H1 (cell line): Measurements from ENCODE around the gene CBFA2T2. TPM values are rescaled to one million over a fixed set of nuclear protein-coding genes. Genes with fewer than 3 reads are reported as not detected.

ENCODE experiments used
- ATF3 ChIP-seq: IDR thresholded peaks from 2 replicates; pipeline ENCODE4 v1.6.1; 2011; ENCODE audit warnings: low read depth, mild to moderate bottlenecking, low read length; ENCODE audit not compliant: insufficient read depth
- CHD1 ChIP-seq: IDR thresholded peaks from 2 replicates; pipeline ENCODE4 v1.6.1; 2012; ENCODE audit warnings: low read depth, low read length, improper control_type of control experiment
- HDAC6 ChIP-seq: IDR thresholded peaks from one replicate; pipeline ENCODE4 v1.7.1; 2012; ENCODE audit warnings: low read depth, mild to moderate bottlenecking, inconsistent platforms, low read length, moderate library complexity
- RAD21 ChIP-seq, 2 experiments: IDR thresholded peaks in 1 of 2; conservative IDR thresholded peaks in 1 of 2; 2 replicates each; pipeline ENCODE4 v1.6.1; 2011; ENCODE audit warnings: low read depth in 2 of 2, low read length in 2 of 2, improper control_type of control experiment in 1 of 2, inconsistent platforms in 1 of 2, mild to moderate bottlenecking in 1 of 2, moderate library complexity in 1 of 2
- SP2 ChIP-seq: IDR thresholded peaks from 2 replicates; pipeline ENCODE4 v1.6.1; 2012; ENCODE audit warnings: mild to moderate bottlenecking, low read length, inconsistent platforms
- polyA plus RNA-seq, 7 experiments: library from polyadenylated mRNA; depleted of rRNA in 3 of 7; stranded (reverse) in 5 of 7; unstranded in 2 of 7; fragments of >200 nt in 5 of 7; fragments of 200-250 nt in 2 of 7; gene quantifications; 1 replicate in 5 of 7; 2 replicates in 1 of 7; 4 replicates in 1 of 7; pipeline versions ENCODE4 v1.2.1 to v1.2.3, GENCODE V29; 2011 to 2013; ENCODE audit warnings: missing spikeins in 2 of 7, mixed read lengths in 2 of 7
- total RNA-seq: library from RNA; stranded (reverse); fragmentation: NEBNext Ultra II Directional; extraction: Animal tissue kit (Norgen Biotek cat#: 25700); gene quantifications from 2 replicates; pipeline ENCODE4 v1.2.1, GENCODE V29; 2021
- TF ChIP-seq, protein P1 (sequence below): fragments of 300-600 bp; sonication (generic); IDR thresholded peaks from 2 replicates; pipeline ENCODE4 v1.7.1; 2012; ENCODE audit warnings: low read length, moderate library complexity, mild to moderate bottlenecking, inconsistent platforms; ENCODE audit not compliant: insufficient replicate concordance
- TF ChIP-seq, protein P2 (sequence below): IDR thresholded peaks from 2 replicates; pipeline ENCODE4 v1.6.1; 2011; ENCODE audit warnings: low read length, improper control_type of control experiment

CBFA2T2 gene
- total and polyA plus RNA-seq, 2 of the 8 experiments (the other 6 are each of a cell fraction or from before 2014, with no cell fraction given) = 11.6 to 12.9 TPM

DNA sequence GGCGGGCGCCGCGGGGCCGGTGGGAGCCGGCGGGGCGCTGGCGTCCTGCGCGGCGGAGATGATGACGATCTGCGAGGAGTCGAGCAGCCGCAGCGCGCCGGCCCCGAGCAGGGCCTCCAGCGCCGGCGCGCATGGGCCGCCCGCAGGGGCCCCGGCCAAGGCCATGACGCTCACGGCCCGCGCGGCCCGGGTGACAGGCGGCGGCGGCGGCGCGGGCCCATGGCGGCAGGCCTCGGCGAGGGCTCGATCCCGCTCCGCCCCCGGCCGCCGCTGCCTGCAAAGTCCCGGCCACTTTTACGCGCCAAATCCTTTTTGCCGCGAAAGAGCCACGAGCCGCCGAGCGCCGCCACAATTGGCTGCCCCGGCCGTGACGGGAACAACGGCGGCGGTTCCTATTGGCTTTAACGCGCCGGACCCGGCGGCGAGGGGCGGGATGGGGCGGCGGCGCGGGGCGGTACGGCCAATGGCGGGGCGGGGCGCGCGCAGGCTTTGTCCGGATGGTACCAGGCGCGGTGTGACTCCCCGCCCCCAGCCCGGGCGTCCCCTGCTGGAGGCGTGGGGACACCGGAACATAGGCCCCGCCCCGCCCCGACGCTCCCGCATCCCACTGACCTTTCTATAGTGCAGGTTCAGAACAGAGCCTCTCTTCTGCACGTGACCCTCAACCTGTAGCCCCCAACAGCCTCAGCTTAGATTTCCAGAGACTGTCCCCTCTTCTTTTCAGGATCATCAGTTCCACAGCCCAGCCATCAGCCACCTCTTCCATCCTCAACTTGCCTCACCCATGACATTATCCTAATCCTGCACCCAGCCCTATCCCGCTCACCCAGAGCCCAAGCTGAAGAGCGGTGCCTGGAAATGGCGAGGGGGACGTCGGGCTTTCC, 196.4 kb downstream of the CBFA2T2 start, which contains the start of gene E2F1 (continued):
- TF ChIP-seq, protein P1, sequence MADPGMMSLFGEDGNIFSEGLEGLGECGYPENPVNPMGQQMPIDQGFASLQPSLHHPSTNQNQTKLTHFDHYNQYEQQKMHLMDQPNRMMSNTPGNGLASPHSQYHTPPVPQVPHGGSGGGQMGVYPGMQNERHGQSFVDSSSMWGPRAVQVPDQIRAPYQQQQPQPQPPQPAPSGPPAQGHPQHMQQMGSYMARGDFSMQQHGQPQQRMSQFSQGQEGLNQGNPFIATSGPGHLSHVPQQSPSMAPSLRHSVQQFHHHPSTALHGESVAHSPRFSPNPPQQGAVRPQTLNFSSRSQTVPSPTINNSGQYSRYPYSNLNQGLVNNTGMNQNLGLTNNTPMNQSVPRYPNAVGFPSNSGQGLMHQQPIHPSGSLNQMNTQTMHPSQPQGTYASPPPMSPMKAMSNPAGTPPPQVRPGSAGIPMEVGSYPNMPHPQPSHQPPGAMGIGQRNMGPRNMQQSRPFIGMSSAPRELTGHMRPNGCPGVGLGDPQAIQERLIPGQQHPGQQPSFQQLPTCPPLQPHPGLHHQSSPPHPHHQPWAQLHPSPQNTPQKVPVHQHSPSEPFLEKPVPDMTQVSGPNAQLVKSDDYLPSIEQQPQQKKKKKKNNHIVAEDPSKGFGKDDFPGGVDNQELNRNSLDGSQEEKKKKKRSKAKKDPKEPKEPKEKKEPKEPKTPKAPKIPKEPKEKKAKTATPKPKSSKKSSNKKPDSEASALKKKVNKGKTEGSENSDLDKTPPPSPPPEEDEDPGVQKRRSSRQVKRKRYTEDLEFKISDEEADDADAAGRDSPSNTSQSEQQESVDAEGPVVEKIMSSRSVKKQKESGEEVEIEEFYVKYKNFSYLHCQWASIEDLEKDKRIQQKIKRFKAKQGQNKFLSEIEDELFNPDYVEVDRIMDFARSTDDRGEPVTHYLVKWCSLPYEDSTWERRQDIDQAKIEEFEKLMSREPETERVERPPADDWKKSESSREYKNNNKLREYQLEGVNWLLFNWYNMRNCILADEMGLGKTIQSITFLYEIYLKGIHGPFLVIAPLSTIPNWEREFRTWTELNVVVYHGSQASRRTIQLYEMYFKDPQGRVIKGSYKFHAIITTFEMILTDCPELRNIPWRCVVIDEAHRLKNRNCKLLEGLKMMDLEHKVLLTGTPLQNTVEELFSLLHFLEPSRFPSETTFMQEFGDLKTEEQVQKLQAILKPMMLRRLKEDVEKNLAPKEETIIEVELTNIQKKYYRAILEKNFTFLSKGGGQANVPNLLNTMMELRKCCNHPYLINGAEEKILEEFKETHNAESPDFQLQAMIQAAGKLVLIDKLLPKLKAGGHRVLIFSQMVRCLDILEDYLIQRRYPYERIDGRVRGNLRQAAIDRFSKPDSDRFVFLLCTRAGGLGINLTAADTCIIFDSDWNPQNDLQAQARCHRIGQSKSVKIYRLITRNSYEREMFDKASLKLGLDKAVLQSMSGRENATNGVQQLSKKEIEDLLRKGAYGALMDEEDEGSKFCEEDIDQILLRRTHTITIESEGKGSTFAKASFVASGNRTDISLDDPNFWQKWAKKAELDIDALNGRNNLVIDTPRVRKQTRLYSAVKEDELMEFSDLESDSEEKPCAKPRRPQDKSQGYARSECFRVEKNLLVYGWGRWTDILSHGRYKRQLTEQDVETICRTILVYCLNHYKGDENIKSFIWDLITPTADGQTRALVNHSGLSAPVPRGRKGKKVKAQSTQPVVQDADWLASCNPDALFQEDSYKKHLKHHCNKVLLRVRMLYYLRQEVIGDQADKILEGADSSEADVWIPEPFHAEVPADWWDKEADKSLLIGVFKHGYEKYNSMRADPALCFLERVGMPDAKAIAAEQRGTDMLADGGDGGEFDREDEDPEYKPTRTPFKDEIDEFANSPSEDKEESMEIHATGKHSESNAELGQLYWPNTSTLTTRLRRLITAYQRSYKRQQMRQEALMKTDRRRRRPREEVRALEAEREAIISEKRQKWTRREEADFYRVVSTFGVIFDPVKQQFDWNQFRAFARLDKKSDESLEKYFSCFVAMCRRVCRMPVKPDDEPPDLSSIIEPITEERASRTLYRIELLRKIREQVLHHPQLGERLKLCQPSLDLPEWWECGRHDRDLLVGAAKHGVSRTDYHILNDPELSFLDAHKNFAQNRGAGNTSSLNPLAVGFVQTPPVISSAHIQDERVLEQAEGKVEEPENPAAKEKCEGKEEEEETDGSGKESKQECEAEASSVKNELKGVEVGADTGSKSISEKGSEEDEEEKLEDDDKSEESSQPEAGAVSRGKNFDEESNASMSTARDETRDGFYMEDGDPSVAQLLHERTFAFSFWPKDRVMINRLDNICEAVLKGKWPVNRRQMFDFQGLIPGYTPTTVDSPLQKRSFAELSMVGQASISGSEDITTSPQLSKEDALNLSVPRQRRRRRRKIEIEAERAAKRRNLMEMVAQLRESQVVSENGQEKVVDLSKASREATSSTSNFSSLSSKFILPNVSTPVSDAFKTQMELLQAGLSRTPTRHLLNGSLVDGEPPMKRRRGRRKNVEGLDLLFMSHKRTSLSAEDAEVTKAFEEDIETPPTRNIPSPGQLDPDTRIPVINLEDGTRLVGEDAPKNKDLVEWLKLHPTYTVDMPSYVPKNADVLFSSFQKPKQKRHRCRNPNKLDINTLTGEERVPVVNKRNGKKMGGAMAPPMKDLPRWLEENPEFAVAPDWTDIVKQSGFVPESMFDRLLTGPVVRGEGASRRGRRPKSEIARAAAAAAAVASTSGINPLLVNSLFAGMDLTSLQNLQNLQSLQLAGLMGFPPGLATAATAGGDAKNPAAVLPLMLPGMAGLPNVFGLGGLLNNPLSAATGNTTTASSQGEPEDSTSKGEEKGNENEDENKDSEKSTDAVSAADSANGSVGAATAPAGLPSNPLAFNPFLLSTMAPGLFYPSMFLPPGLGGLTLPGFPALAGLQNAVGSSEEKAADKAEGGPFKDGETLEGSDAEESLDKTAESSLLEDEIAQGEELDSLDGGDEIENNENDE = no peak
- TF ChIP-seq RAD21 (IDR thresholded peaks at IDR 0.05 in 1 of 2, conservative IDR thresholded peaks at IDR 0.05 in 1 of 2; ENCODE audit: low read depth in 2 of 2, low read length in 2 of 2) (peak in 1 of 2 experiments; percentile 2; a peak in 1 of 4 replicates), CHD1 (no peak), HDAC6 (no peak), ATF3 (no peak), SP2 (peak; percentile 21; the same call in 1 of the 2 replicates)
- TF ChIP-seq, protein P2, sequence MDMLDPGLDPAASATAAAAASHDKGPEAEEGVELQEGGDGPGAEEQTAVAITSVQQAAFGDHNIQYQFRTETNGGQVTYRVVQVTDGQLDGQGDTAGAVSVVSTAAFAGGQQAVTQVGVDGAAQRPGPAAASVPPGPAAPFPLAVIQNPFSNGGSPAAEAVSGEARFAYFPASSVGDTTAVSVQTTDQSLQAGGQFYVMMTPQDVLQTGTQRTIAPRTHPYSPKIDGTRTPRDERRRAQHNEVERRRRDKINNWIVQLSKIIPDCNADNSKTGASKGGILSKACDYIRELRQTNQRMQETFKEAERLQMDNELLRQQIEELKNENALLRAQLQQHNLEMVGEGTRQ = peak; percentile 60
